ENCODE data around the gene NGF. TPM values are rescaled to one million over a fixed set of nuclear protein-coding genes. Genes with fewer than 3 reads are reported as not detected.

The NGF gene
- total RNA-seq, 1 donor, result 20.2 TPM

DNA sequence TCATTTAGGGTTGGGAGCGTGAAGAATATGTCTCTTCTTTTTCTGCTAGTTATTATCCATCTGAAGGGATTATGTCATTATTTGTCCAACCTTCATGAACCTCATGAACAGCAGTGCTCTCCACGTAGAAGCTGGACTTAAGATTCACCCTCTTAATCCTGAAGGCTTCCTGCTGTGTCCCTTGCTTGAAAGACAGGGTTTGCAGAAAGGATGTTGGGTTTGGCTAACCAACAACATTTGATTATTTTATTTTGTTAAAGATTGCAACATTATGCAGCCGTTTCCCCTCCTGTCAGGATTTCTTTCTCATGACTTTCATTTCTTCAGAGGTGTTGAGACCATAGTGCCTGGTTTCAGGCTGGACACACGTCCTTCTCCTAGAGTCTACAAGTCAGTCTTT lies 75.2 kb downstream of the NGF start:
- DNase-seq (ENCODE audit: low read depth), result peak; percentile 62
- TF ChIP-seq, protein P1, sequence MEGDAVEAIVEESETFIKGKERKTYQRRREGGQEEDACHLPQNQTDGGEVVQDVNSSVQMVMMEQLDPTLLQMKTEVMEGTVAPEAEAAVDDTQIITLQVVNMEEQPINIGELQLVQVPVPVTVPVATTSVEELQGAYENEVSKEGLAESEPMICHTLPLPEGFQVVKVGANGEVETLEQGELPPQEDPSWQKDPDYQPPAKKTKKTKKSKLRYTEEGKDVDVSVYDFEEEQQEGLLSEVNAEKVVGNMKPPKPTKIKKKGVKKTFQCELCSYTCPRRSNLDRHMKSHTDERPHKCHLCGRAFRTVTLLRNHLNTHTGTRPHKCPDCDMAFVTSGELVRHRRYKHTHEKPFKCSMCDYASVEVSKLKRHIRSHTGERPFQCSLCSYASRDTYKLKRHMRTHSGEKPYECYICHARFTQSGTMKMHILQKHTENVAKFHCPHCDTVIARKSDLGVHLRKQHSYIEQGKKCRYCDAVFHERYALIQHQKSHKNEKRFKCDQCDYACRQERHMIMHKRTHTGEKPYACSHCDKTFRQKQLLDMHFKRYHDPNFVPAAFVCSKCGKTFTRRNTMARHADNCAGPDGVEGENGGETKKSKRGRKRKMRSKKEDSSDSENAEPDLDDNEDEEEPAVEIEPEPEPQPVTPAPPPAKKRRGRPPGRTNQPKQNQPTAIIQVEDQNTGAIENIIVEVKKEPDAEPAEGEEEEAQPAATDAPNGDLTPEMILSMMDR (IDR thresholded peaks at IDR 0.05; ENCODE audit: insufficient read depth, low read length), result no peak
- H3K4me3 ChIP-seq (ENCODE audit: low read depth, low read length), result no peak overlapping the region

DNA sequence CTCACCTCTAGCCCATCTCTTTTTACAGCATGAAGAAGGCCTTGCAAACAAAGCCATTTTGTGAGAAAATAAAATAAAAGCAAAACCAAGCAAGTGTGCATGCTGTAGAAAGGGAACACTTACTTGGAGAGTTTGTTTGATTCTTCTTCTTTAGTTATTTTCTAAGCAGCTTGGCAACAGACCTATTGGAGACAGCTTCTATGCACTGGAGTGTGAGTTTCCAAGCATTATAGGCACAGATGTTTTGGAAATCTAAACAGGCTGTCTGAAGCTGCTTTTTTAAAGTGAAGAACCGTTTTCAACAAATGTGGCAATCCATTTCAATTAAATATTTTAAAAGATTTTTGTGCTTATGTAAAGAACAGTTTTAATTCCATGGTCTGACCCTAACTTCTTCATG lies 76.6 kb downstream of the NGF start:
- TF ChIP-seq, protein P1 (IDR thresholded peaks at IDR 0.05; ENCODE audit: insufficient read depth, low read length), result no peak
- no peak for DNase-seq (ENCODE audit: low read depth)
- no peak overlapping the region for H3K4me3 ChIP-seq (ENCODE audit: low read depth, low read length)

DNA sequence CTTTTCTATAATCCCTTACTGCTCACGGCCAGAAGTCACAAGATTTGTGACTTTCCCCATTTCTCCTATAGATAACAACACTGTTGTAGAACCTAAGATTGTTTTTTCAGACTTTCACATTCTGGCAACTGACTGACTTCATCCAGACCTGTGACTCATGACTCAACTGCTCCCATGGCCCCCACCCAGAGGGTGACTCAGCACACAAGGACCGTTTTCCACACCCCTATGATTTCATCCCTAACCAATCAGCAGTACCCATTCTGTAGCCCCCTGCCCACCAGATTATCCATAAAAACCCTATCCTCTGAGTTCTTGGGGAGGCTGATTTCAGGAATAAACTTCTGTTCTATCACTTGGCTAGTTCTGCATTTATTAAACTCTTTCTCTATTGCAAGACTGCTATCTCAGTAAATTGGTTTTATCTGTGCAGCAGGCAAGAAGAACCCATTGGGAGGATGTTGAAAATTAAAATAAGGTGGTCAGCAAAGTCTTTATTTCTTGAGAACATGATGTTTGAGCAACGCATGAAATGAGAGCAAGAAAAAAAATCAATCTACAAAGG lies 79.7 kb downstream of the NGF start:
- TF ChIP-seq, protein P1 (IDR thresholded peaks at IDR 0.05; ENCODE audit: insufficient read depth, low read length), result no peak
- peak; percentile 96 for DNase-seq (ENCODE audit: low read depth)
- no peak overlapping the region for H3K4me3 ChIP-seq (ENCODE audit: low read depth, low read length)

DNA sequence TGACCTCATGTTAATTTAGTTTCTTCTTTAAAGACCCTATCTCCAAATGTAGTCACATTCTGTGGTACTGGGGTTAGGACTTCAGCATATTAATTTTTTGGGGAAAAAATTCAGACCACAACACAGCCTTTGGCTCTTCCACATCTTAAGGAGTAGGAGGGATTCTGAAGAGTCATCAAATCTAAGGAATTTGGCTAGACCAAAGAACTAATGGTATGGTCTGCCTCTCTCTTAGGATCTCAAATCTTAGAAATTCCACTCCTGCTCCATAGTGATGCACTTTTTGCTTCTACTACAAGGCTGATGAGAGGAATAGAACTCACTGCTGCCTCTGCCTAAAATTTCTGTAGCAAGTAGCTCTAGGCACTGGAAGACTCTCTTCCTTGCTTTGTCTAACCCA lies 80.5 kb downstream of the NGF start:
- TF ChIP-seq, protein P1 (IDR thresholded peaks at IDR 0.05; ENCODE audit: insufficient read depth, low read length), result no peak

DNA sequence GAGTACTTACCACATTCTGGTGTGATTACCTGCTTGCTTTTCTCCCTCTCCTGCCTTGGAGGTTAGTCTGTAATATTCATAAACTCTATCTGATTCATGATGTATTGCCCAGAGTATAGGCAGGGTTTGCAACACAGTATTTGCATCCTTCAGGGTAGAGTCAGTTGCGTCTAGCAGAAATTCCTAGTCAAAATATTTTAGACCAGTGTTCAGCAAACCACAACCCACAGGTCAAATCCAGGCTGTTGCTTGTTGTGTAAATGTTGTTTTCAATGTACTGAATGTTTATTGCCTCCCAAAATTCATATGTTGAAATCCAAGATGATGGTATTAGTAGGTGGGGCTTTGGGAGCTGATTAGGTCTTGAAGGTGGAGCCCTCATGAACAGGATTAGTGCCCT lies 82.9 kb downstream of the NGF start:
- H3K4me3 ChIP-seq (ENCODE audit: low read depth, low read length), result no peak overlapping the region
- DNase-seq (ENCODE audit: low read depth), result no peak
- TF ChIP-seq, protein P1 (IDR thresholded peaks at IDR 0.05; ENCODE audit: insufficient read depth, low read length), result no peak

More for the DNA sequence above, 80.5 kb downstream of the NGF start:
- DNase-seq (ENCODE audit: low read depth), result peak; percentile 46
- H3K4me3 ChIP-seq (ENCODE audit: low read depth, low read length), result no peak overlapping the region

DNA sequence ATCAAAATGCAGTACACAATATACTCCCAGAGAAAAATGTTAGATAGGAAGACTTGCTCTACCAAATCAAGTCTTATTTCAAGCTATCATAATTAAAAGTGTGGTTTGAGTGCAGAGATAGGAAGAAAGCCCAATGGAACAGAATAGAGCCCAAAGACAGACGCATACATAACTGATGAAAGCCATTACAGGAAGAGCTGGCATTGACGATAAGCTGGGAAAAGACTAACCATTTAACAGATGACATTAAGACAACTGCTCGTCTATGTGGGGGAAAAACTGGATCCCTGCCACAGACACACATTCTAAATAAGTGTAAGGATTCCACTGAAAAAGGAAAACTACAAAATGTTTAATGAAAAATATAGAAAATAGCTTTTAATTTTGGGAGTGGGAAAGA lies 85.5 kb downstream of the NGF start:
- H3K4me3 ChIP-seq (ENCODE audit: low read depth, low read length), result no peak overlapping the region
- TF ChIP-seq, protein P1 (IDR thresholded peaks at IDR 0.05; ENCODE audit: insufficient read depth, low read length), result no peak
- no peak for DNase-seq (ENCODE audit: low read depth)

DNA sequence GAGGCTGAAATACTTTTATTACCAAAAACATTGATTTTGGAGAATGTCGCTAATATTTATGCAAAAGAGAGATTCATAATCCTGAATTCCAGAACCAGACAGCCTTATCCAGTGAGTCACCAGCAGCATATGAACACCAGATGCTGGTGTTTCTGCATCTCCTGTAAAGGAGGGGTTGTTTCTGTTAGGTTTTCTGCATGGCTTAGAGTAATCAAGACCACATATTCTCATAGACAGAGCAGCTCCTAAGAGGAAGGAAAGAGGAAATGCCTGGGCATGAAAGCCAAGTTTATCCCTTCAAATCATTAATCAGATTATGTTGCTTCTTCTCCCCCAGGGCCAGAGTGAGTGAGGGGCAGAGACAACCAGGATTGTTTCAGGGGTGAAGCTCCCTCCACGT lies 86.2 kb downstream of the NGF start:
- TF ChIP-seq, protein P1 (IDR thresholded peaks at IDR 0.05; ENCODE audit: insufficient read depth, low read length), result no peak
- peak; percentile 94 for DNase-seq (ENCODE audit: low read depth)
- H3K4me3 ChIP-seq (ENCODE audit: low read depth, low read length), result no peak overlapping the region
